IgD-negative memory B cell (primary cell): ENCODE results near the gene ASIC4. TPM values are rescaled to one million over a fixed set of nuclear protein-coding genes. Genes with fewer than 3 reads are reported as not detected.

ENCODE experiments used
- H3K27ac Mint-ChIP-seq, 3 donors: one replicate each; pipeline ENCODE4 v1.8.0; 2020 to 2022; ENCODE audit warnings: mild to moderate bottlenecking in 3 of 3, mixed read lengths in 3 of 3, moderate library complexity in 1 of 3
- H3K27me3 Mint-ChIP-seq: one replicate; pipeline ENCODE4 v1.8.0; 2021; ENCODE audit warnings: mixed read lengths
- H3K36me3 Mint-ChIP-seq: one replicate; pipeline ENCODE4 v1.8.0; 2020; ENCODE audit warnings: mild to moderate bottlenecking, mixed read lengths
- H3K4me1 Mint-ChIP-seq, 3 donors: one replicate each; pipeline ENCODE4 v1.8.0; 2020 to 2022; ENCODE audit warnings: mixed read lengths in 3 of 3, mild to moderate bottlenecking in 1 of 3
- H3K4me3 Mint-ChIP-seq, 4 donors: one replicate each; pipeline ENCODE4 v1.8.0; 2020 to 2022; ENCODE audit warnings: mild to moderate bottlenecking in 4 of 4, mixed read lengths in 4 of 4, moderate library complexity in 3 of 4
- H3K9me3 Mint-ChIP-seq, 3 donors: one replicate each; pipeline ENCODE4 v1.8.0; 2020 to 2021; ENCODE audit warnings: mixed read lengths in 3 of 3, mild to moderate bottlenecking in 1 of 3
- polyA plus RNA-seq: library from polyadenylated mRNA; unstranded; fragments of 300-500 nt; fragmentation: Illumina TruSeq; gene quantifications from one replicate; pipeline ENCODE4 v1.2.3, GENCODE V29; 2021

Gene ASIC4
- polyA plus RNA-seq, 1 donor from 2014 or later = not detected

DNA sequence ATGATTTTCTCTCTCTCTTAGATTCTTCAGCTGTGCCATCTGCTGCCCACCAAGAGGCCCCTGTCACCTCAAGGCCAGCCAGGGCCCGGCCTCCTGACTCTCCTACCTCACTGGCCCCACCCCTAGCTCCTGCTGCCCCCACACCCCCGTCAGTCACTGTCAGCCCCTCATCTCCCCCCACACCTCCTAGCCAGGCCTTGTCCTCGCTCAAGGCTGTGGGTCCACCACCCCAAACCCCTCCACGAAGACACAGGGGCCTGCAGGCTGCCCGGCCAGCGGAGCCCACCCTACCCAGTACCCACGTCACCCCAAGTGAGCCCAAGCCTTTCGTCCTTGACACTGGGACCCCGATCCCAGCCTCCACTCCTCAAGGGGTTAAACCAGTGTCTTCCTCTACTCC is 25.0 kb upstream of the ASIC4 start:
- Mint-ChIP-seq H3K27ac (no peak overlapping the region), H3K9me3 (no peaks in the 10 kb centered on the region), H3K36me3 (no peaks in the 10 kb centered on the region), H3K27me3 (peaks cover 45% of the 10 kb centered on the region), H3K4me1 (no peaks in the 10 kb centered on the region), H3K4me3 (no peak overlapping the region)

DNA sequence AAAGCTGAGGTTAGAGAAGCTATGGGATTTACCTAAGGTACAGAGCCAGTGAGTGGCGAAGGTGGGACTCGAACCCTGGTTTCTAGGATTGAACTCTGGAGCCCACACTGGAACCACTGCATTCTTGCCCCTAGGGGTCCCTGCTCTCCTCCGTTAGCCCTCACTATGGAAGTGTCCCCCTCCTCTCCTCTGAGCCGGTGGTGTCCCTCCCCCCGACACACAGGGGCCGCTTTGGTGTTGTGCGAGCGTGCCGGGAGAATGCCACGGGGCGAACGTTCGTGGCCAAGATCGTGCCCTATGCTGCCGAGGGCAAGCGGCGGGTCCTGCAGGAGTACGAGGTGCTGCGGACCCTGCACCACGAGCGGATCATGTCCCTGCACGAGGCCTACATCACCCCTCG is 24.1 kb upstream of the ASIC4 start:
- H3K36me3 Mint-ChIP-seq = no peaks in the 10 kb centered on the region
- H3K27me3 Mint-ChIP-seq = peaks cover 41% of the 10 kb centered on the region
- H3K4me3 Mint-ChIP-seq = no peak overlapping the region
- no peaks in the 10 kb centered on the region for H3K9me3 Mint-ChIP-seq
- no peak overlapping the region for H3K27ac Mint-ChIP-seq
- H3K4me1 Mint-ChIP-seq = no peaks in the 10 kb centered on the region

GRCh38 chr2:219490600-219491130 is 23.6 kb upstream of the ASIC4 start:
- Mint-ChIP-seq H3K27ac (no peak overlapping the region), H3K4me1 (no peaks in the 10 kb centered on the region), H3K9me3 (no peaks in the 10 kb centered on the region), H3K36me3 (no peaks in the 10 kb centered on the region), H3K4me3 (no peak overlapping the region), H3K27me3 (peaks cover 39% of the 10 kb centered on the region)

DNA sequence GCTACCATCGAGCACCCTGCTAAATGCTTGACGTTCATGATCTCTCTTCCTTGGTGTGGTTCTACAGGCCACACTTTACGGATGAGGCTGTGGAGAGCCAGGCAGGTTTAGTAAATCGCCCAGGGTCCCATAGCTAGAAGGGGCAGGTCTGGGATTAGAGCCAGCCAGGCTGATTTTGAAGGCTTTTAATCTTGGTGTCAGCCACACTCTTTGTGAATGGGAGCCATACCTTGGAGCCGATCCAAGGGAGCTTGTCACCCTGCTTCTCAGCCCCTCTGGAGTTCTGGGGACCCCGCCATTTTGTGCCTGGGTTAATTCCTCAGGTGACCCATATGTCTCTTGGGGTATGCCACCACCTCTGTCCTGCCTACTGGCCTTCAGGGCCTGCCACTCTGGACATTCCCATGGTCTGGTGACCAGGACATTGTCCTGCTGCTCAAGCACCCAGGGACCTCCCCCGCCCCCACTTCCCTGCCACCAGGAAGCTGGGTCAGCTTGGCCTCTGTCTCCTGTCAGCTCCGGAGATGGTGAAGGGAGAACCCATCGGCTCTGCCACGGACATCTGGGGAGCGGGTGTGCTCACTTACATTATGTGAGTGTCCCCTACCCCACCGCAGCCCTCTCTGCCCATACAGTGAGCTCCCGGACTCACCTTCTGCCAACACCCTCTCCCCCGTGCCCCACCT is 22.9 kb upstream of the ASIC4 start:
- H3K27me3 Mint-ChIP-seq = peaks cover 38% of the 10 kb centered on the region
- H3K27ac Mint-ChIP-seq = no peak overlapping the region
- H3K9me3 Mint-ChIP-seq = no peaks in the 10 kb centered on the region
- no peak overlapping the region for H3K4me3 Mint-ChIP-seq
- no peaks in the 10 kb centered on the region for H3K36me3 Mint-ChIP-seq
- H3K4me1 Mint-ChIP-seq = no peaks in the 10 kb centered on the region

GRCh38 chr2:219492575-219492974 is 21.7 kb upstream of the ASIC4 start:
- H3K9me3 Mint-ChIP-seq = no peaks in the 10 kb centered on the region
- peak overlapping the region in 1 of 4 donors; percentile 32 for H3K4me3 Mint-ChIP-seq
- H3K27ac Mint-ChIP-seq = peak overlapping the region in 1 of 3 donors; percentile 77
- peaks cover 0 to 3% (median 0%) of the 10 kb centered on the region in 3 donors for H3K4me1 Mint-ChIP-seq
- H3K36me3 Mint-ChIP-seq = no peaks in the 10 kb centered on the region
- H3K27me3 Mint-ChIP-seq = peaks cover 38% of the 10 kb centered on the region

DNA sequence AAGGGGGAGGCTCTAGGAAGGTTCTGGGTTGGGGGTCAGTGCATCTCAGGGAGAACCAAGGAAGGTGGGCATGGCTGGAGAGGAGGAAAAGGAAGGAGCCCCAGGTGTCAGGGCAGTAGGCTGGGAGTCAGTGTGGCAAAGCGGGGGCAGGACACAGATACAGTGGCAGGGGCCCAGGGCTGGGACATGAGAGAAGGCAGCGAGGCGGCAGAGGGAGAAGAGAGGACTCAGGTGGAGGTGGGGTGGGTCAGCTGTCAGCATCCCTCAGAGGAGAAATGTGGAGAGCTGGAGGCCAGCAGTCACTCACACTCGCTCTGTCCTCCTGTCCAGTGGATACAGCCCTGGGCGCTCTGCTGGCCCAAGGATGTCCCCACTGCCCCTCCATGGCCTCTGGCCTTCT is 21.2 kb upstream of the ASIC4 start:
- H3K9me3 Mint-ChIP-seq = no peaks in the 10 kb centered on the region
- H3K27ac Mint-ChIP-seq = peak overlapping the region in 1 of 3 donors; percentile 77
- H3K4me3 Mint-ChIP-seq = peak overlapping the region in 1 of 4 donors; percentile 32
- peaks cover 0 to 3% (median 0%) of the 10 kb centered on the region in 3 donors for H3K4me1 Mint-ChIP-seq
- peaks cover 34% of the 10 kb centered on the region for H3K27me3 Mint-ChIP-seq
- no peaks in the 10 kb centered on the region for H3K36me3 Mint-ChIP-seq

GRCh38 chr2:219494952-219495530 is 19.2 kb upstream of the ASIC4 start:
- Mint-ChIP-seq H3K4me3 (peak overlapping the region in 1 of 4 donors; percentile 88), H3K27me3 (peaks cover 32% of the 10 kb centered on the region)

DNA sequence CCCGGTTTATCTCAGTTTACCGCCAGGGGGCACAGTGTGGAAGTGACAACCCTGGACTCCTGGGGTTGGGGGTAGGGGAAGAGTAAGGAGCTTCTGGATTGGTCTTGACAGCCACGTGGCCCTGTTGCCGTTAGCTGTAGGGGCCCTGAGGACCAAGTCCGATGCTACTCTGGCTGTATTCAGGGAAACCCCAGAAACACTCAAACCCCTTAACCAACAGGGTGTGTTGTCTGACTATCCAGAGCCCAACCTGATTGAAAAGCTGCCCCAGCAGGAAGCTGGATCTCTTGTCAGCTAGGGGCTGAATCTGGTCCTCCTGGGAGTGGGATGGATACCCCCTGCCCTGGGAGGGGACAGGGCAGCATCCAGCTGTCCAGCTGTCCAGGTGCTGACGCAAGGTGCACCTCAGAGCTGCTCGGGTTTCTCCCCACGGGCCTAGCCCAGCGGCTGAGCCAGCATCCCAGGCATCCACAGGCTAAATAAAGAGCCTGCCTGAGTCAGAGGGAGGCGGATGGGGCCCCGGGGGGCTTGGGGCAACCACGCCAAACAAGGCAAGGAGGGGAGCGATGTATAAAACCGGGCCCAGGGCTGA is 18.7 kb upstream of the ASIC4 start:
- Mint-ChIP-seq H3K36me3 (no peaks in the 10 kb centered on the region), H3K4me3 (peak overlapping the region in 1 of 4 donors; percentile 88), H3K27me3 (peaks cover 29% of the 10 kb centered on the region), H3K9me3 (no peaks in the 10 kb centered on the region), H3K4me1 (peaks cover 10 to 18% (median 13%) of the 10 kb centered on the region in 3 donors), H3K27ac (no peak overlapping the region)

More at GRCh38 chr2:219494952-219495530, 19.2 kb upstream of the ASIC4 start:
- no peaks in the 10 kb centered on the region for H3K9me3 Mint-ChIP-seq
- H3K27ac Mint-ChIP-seq = no peak overlapping the region
- peaks cover 10 to 15% (median 13%) of the 10 kb centered on the region in 3 donors for H3K4me1 Mint-ChIP-seq
- H3K36me3 Mint-ChIP-seq = no peaks in the 10 kb centered on the region

DNA sequence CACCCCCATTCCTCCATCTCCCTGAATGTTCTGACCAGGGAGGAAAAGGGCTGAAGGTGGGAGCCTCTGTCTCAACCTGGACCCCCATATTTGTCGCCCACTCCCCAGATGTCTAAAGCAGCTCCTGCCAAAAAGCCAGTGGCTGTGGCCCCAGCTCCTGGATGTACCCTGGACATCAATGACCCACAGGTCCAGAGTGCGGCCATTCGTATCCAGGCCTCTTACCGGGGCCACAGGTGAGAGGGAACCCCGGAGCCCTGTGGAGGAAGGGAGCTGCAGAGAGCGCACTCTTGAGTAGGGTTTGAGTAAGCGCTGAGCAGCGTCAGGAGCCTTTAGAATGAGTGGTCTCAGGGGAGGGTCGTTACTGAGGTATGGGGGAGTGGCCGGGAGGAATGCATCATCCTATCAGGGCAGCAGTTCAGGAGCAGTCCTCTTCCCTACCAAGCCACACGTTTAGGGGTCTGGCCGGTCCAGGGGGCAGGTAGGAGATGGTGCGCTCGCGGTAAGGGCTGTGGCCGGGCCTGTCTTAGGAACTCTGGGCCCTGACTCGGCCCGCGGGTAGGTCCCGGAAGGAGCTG is 17.9 kb upstream of the ASIC4 start:
- Mint-ChIP-seq H3K36me3 (no peaks in the 10 kb centered on the region), H3K27ac (no peak overlapping the region), H3K4me3 (peak overlapping the region in 3 of 4 donors; percentile 65 to 88 (median 73)), H3K27me3 (peaks cover 29% of the 10 kb centered on the region), H3K4me1 (peaks cover 10 to 18% (median 13%) of the 10 kb centered on the region in 3 donors), H3K9me3 (no peaks in the 10 kb centered on the region)

GRCh38 chr2:219496825-219497494 is 17.3 kb upstream of the ASIC4 start:
- Mint-ChIP-seq H3K4me3 (peak overlapping the region; percentile 70 to 99 (median 93)), H3K4me1 (peaks cover 10 to 18% (median 13%) of the 10 kb centered on the region in 3 donors), H3K9me3 (no peaks in the 10 kb centered on the region), H3K27ac (peak overlapping the region in 1 of 3 donors; percentile 97), H3K36me3 (no peaks in the 10 kb centered on the region), H3K27me3 (peaks cover 27% of the 10 kb centered on the region)

DNA sequence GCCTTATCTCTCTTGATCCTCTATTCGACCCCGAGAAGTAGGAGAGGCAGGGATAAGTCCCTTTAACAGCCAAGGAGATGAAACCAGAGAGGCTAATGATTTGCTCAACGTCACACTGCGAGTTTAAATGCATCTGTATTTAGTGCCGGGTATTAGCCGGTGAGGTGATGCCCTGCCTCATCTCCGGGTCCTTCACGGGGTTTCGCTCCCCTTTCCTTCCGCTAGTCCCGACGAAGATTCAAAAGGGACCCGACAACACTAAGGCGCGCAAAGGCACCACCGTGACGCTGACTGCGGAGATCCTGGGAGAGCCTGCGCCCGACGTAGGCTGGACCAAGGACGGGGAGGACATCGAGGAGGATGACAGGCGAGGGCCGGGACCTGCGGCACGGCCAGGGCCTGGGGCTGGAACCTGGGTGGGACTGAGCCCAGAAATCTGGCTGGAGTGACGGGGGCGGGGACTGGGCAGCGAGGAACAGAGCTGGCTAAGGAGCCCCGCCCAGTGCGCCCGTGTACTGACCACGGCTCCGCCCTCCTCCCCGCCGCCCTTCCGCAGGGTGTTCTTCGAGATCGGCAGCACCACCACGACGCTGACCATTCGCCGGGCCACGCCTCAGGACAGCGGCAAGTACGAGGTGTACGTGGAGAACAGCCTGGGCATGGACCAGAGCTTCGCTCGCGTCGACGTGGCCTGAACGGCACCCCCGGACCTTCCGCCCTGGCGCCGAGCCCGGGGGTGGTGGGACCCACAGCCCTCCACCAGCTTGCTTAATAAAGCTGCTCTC is 16.6 kb upstream of the ASIC4 start:
- H3K4me1 Mint-ChIP-seq = peaks cover 10 to 18% (median 13%) of the 10 kb centered on the region in 3 donors
- no peaks in the 10 kb centered on the region for H3K9me3 Mint-ChIP-seq
- peaks cover 24% of the 10 kb centered on the region for H3K27me3 Mint-ChIP-seq
- H3K36me3 Mint-ChIP-seq = no peaks in the 10 kb centered on the region
- H3K27ac Mint-ChIP-seq = peak overlapping the region in 1 of 3 donors; percentile 97
- peak overlapping the region; percentile 88 to 99 (median 98) for H3K4me3 Mint-ChIP-seq

DNA sequence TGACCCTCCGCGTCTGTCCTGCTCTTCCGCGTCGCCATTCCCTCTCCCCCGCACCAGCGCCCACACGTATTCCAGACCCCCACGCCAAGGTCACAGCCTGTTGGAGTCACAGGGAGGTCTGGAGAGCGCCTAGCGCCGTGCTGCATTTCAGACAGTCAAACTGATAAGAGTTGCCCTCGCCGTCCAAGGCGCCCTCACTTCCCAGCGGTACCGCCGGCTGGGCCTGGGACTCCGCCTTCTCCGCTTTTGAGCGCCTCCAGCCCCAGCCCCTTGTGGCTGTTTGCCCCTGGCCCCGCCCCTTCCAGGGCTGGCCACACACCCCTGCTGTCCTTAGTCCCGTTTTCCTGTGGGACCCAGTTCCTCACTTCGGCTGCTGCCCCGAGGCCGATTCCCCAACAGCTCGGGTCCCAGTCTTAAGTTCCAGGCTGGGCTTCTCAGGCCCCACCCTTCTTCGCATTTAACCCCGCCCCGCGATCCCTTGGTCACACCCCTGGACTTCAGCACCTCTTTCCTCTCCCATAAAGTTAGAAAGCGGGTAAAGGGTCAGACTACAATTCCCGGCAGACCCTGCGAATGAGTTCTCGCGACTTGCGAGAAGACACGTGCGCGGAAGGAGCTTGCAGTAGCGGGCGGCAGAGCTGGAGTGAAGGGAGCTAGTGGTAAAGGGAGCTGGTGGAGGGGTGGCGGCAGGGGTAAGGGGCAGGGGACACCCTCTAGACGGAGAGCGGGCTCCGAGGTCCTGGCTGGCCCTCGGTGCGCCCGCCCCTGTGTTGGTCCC is 15.8 kb upstream of the ASIC4 start, which contains the start of gene GMPPA:
Gene GMPPA, plus strand, starts transcription at position 612 of the 778 bp plus-strand sequence. CDS start 1,085 bp downstream, outside the sequence.
- H3K4me1 Mint-ChIP-seq = peaks cover 10 to 18% (median 13%) of the 10 kb centered on the region in 3 donors
- H3K4me3 Mint-ChIP-seq = peak within 1 kb of the TSS; percentile 88 to 99 (median 98)
- H3K27ac Mint-ChIP-seq = peak within 1 kb of the TSS; percentile 25 to 97 (median 92)
- H3K9me3 Mint-ChIP-seq = no peaks in the 10 kb centered on the region
- no peaks in the 10 kb centered on the region for H3K36me3 Mint-ChIP-seq
- H3K27me3 Mint-ChIP-seq = peaks cover 22% of the 10 kb centered on the region

- H3K4me3 Mint-ChIP-seq = peak overlapping the region; percentile 88 to 99 (median 98)
- H3K27ac Mint-ChIP-seq = peak overlapping the region; percentile 25 to 97 (median 92)
- no peaks in the 10 kb centered on the region for H3K36me3 Mint-ChIP-seq
- H3K27me3 Mint-ChIP-seq = peaks cover 20% of the 10 kb centered on the region
- H3K4me1 Mint-ChIP-seq = peaks cover 10 to 18% (median 13%) of the 10 kb centered on the region in 3 donors
- H3K9me3 Mint-ChIP-seq = no peaks in the 10 kb centered on the region
Observed at GRCh38 chr2:219499058-219499307, 15.3 kb upstream of the ASIC4 start.
